Retinal pigment epithelial cell (primary cell): ENCODE results near the gene ALDH1A1.

ENCODE experiments used
- DNase-seq: peaks from one replicate; pipeline ENCODE4 v3.0.0-alpha.2; 2010; ENCODE audit warnings: low read depth
- H3K4me3 ChIP-seq: 2 replicates; pipeline ENCODE4 v1.5.1; 2011; ENCODE audit warnings: mild to moderate bottlenecking, low read length, control low read depth, moderate library complexity
- CTCF ChIP-seq: conservative IDR thresholded peaks from 2 replicates; pipeline ENCODE4 v1.5.1; 2011; ENCODE audit warnings: low read depth, low read length, control low read depth, inconsistent platforms

Gene ALDH1A1

GRCh38 chr9:72951520-72952380 lies 1.1 kb downstream of the ALDH1A1 start:
- peak overlapping the region; percentile 36 for H3K4me3 ChIP-seq
- no peak for TF ChIP-seq CTCF
- no peak for DNase-seq

- no peak for TF ChIP-seq CTCF
- no peak for DNase-seq
- H3K4me3 ChIP-seq, result peak overlapping the region; percentile 36
Measured at GRCh38 chr9:72950875-72951442, 1.9 kb downstream of the ALDH1A1 start.

GRCh38 chr9:72949918-72950325 lies 2.9 kb downstream of the ALDH1A1 start:
- no peak for TF ChIP-seq CTCF
- no peak for DNase-seq
- H3K4me3 ChIP-seq, result no peak overlapping the region

- H3K4me3 ChIP-seq, result no peak overlapping the region
- no peak for DNase-seq
- no peak for TF ChIP-seq CTCF
Measured at GRCh38 chr9:72949244-72949582, 3.6 kb downstream of the ALDH1A1 start.

- no peak for DNase-seq
- H3K4me3 ChIP-seq, result no peak overlapping the region
- TF ChIP-seq CTCF, result no peak
Measured at GRCh38 chr9:72948575-72949243, 4.1 kb downstream of the ALDH1A1 start.

- no peak for DNase-seq
- TF ChIP-seq CTCF, result no peak
- no peak overlapping the region for H3K4me3 ChIP-seq
Measured at GRCh38 chr9:72947984-72948465, 4.8 kb downstream of the ALDH1A1 start.
